ENCODE measurements around the gene ABCA8. TPM values are rescaled to one million over a fixed set of nuclear protein-coding genes. Genes with fewer than 3 reads are reported as not detected.

ABCA8 gene
- polyA plus RNA-seq, 1 donor from 2014 or later: not detected

- Mint-ChIP-seq H3K27me3 (no peaks in the 10 kb centered on the region), H3K27ac (no peak overlapping the region), H3K36me3 (no peaks in the 10 kb centered on the region), H3K4me3 (no peak overlapping the region), H3K4me1 (no peaks in the 10 kb centered on the region), H3K9me3 (peaks cover 1 to 4% (median 3%) of the 10 kb centered on the region in 3 donors)
Observed at GRCh38 chr17:68867759-68868516, 87.3 kb downstream of the ABCA8 start.

GRCh38 chr17:68865584-68865983 lies 89.6 kb downstream of the ABCA8 start:
- H3K4me1 Mint-ChIP-seq: no peaks in the 10 kb centered on the region
- H3K4me3 Mint-ChIP-seq: no peak overlapping the region
- H3K36me3 Mint-ChIP-seq: no peaks in the 10 kb centered on the region
- no peaks in the 10 kb centered on the region for H3K27me3 Mint-ChIP-seq
- H3K9me3 Mint-ChIP-seq: peaks cover 1 to 4% (median 3%) of the 10 kb centered on the region in 3 donors
- no peak overlapping the region for H3K27ac Mint-ChIP-seq

GRCh38 chr17:68863091-68863652 lies 92.0 kb downstream of the ABCA8 start:
- no peak overlapping the region for H3K27ac Mint-ChIP-seq
- no peak overlapping the region for H3K4me3 Mint-ChIP-seq
- peaks cover 3% of the 10 kb centered on the region for H3K27me3 Mint-ChIP-seq
- no peaks in the 10 kb centered on the region for H3K36me3 Mint-ChIP-seq
- no peaks in the 10 kb centered on the region for H3K4me1 Mint-ChIP-seq
- peaks cover 3 to 4% (median 4%) of the 10 kb centered on the region in 3 donors for H3K9me3 Mint-ChIP-seq

- Mint-ChIP-seq H3K36me3 (no peaks in the 10 kb centered on the region), H3K4me1 (no peaks in the 10 kb centered on the region), H3K27me3 (peaks cover 3% of the 10 kb centered on the region), H3K27ac (no peak overlapping the region), H3K4me3 (no peak overlapping the region), H3K9me3 (peaks cover 3 to 4% (median 4%) of the 10 kb centered on the region in 3 donors)
Observed at GRCh38 chr17:68861602-68862001, 93.6 kb downstream of the ABCA8 start.

GRCh38 chr17:68860941-68861340 lies 94.3 kb downstream of the ABCA8 start:
- Mint-ChIP-seq H3K4me1 (no peaks in the 10 kb centered on the region), H3K4me3 (no peak overlapping the region), H3K9me3 (peaks cover 3 to 4% (median 4%) of the 10 kb centered on the region in 3 donors), H3K27ac (no peak overlapping the region), H3K27me3 (peaks cover 3% of the 10 kb centered on the region), H3K36me3 (no peaks in the 10 kb centered on the region)

- peaks cover 0 to 6% (median 2%) of the 10 kb centered on the region in 3 donors for H3K9me3 Mint-ChIP-seq
- no peak overlapping the region for H3K27ac Mint-ChIP-seq
- H3K27me3 Mint-ChIP-seq: peaks cover 13% of the 10 kb centered on the region
- H3K4me1 Mint-ChIP-seq: no peaks in the 10 kb centered on the region
- peaks cover 2% of the 10 kb centered on the region for H3K36me3 Mint-ChIP-seq
- no peak overlapping the region for H3K4me3 Mint-ChIP-seq
Observed at GRCh38 chr17:68854452-68854851, 100.7 kb downstream of the ABCA8 start.

GRCh38 chr17:68853439-68853838 lies 101.8 kb downstream of the ABCA8 start:
- H3K27ac Mint-ChIP-seq: no peak overlapping the region
- H3K4me1 Mint-ChIP-seq: no peaks in the 10 kb centered on the region

GRCh38 chr17:68853036-68853435 lies 102.2 kb downstream of the ABCA8 start:
- no peaks in the 10 kb centered on the region for H3K4me1 Mint-ChIP-seq
- no peak overlapping the region for H3K4me3 Mint-ChIP-seq
- H3K27me3 Mint-ChIP-seq: peaks cover 10% of the 10 kb centered on the region
- H3K27ac Mint-ChIP-seq: no peak overlapping the region
- peaks cover 0 to 6% (median 0%) of the 10 kb centered on the region in 3 donors for H3K9me3 Mint-ChIP-seq
- H3K36me3 Mint-ChIP-seq: peaks cover 2% of the 10 kb centered on the region

More at GRCh38 chr17:68853439-68853838, 101.8 kb downstream of the ABCA8 start:
- H3K9me3 Mint-ChIP-seq: peaks cover 0 to 6% (median 0%) of the 10 kb centered on the region in 3 donors
- H3K36me3 Mint-ChIP-seq: peaks cover 2% of the 10 kb centered on the region
- H3K4me3 Mint-ChIP-seq: no peak overlapping the region
- peaks cover 10% of the 10 kb centered on the region for H3K27me3 Mint-ChIP-seq

- Mint-ChIP-seq H3K27me3 (peaks cover 10% of the 10 kb centered on the region), H3K4me1 (no peaks in the 10 kb centered on the region), H3K27ac (no peak overlapping the region), H3K4me3 (no peak overlapping the region), H3K9me3 (peaks cover 0 to 6% (median 0%) of the 10 kb centered on the region in 3 donors), H3K36me3 (peaks cover 2% of the 10 kb centered on the region)
Observed at GRCh38 chr17:68851890-68852289, 103.3 kb downstream of the ABCA8 start.

- Mint-ChIP-seq H3K27ac (no peak overlapping the region), H3K36me3 (peaks cover 2% of the 10 kb centered on the region), H3K4me3 (no peak overlapping the region), H3K4me1 (no peaks in the 10 kb centered on the region), H3K9me3 (peaks cover 0 to 7% (median 0%) of the 10 kb centered on the region in 3 donors), H3K27me3 (peaks cover 10% of the 10 kb centered on the region)
Observed at GRCh38 chr17:68850749-68851510, 104.3 kb downstream of the ABCA8 start.

GRCh38 chr17:68849673-68850610 lies 105.2 kb downstream of the ABCA8 start:
- Mint-ChIP-seq H3K27me3 (peaks cover 10% of the 10 kb centered on the region), H3K4me1 (peaks cover 0 to 1% (median 0%) of the 10 kb centered on the region in 3 donors), H3K36me3 (peaks cover 2% of the 10 kb centered on the region), H3K27ac (no peak overlapping the region), H3K4me3 (no peak overlapping the region), H3K9me3 (peaks cover 0 to 11% (median 0%) of the 10 kb centered on the region in 3 donors)

GRCh38 chr17:68847711-68848110 lies 107.5 kb downstream of the ABCA8 start:
- Mint-ChIP-seq H3K9me3 (peaks cover 0 to 11% (median 0%) of the 10 kb centered on the region in 3 donors), H3K27me3 (peaks cover 8% of the 10 kb centered on the region), H3K27ac (no peak overlapping the region), H3K4me3 (no peak overlapping the region), H3K36me3 (peaks cover 2% of the 10 kb centered on the region), H3K4me1 (peaks cover 0 to 3% (median 0%) of the 10 kb centered on the region in 3 donors)

GRCh38 chr17:68843522-68843921 lies 111.7 kb downstream of the ABCA8 start:
- no peak overlapping the region for H3K27ac Mint-ChIP-seq
- H3K4me3 Mint-ChIP-seq: no peak overlapping the region
- peaks cover 1% of the 10 kb centered on the region for H3K27me3 Mint-ChIP-seq
- H3K36me3 Mint-ChIP-seq: no peaks in the 10 kb centered on the region
- peaks cover 0 to 6% (median 0%) of the 10 kb centered on the region in 3 donors for H3K9me3 Mint-ChIP-seq
- H3K4me1 Mint-ChIP-seq: peaks cover 0 to 3% (median 0%) of the 10 kb centered on the region in 3 donors

- Mint-ChIP-seq H3K4me3 (no peak overlapping the region), H3K9me3 (peaks cover 0 to 2% (median 0%) of the 10 kb centered on the region in 3 donors), H3K36me3 (peaks cover 1% of the 10 kb centered on the region), H3K4me1 (peaks cover 3 to 5% (median 4%) of the 10 kb centered on the region in 3 donors), H3K27me3 (peaks cover 1% of the 10 kb centered on the region), H3K27ac (no peak overlapping the region)
Observed at GRCh38 chr17:68840073-68840472, 115.1 kb downstream of the ABCA8 start.
